GM12865 (cell line): ENCODE data around the gene OXER1.
"Not testable (repeated sequence)": the region's sequence is repeated elsewhere in the genome, so short reads cannot be mapped to it uniquely, and the experiment has no call there.

Source experiments
- DNase-seq: peaks from one replicate; pipeline ENCODE4 v3.0.0; 2010; ENCODE audit warnings: low read depth
- H3K4me3 ChIP-seq: 2 replicates; pipeline ENCODE4 v1.5.1; 2011; ENCODE audit warnings: mild to moderate bottlenecking, low read depth, low read length, control low read depth
- CTCF ChIP-seq: IDR thresholded peaks from 2 replicates; pipeline ENCODE4 v1.5.1; 2011; ENCODE audit warnings: low read length, control low read depth, low read depth, inconsistent platforms; ENCODE audit not compliant: insufficient read depth; ENCODE audit errors: missing control alignments

OXER1 gene

DNA sequence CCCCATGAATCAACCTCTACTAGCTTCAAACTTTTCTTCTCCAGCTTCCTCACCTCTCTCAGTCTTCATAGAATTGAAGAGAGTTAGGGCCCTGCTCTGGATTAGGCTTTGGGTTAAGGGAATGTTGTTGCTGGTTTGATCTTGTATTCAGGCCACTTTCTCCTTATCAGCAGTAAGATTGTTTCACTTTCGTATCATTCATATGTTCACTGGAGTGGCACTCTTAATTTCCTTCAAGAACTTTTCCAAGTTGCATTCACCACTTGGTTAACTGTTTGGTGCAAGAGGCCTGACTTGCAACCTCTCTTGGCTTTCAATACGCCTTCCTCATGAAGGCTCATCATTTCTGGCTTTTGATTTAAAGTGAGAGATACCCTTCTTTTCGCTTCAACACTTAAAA, 22.8 kb downstream of the OXER1 start:
- no peak for TF ChIP-seq CTCF
- DNase-seq, result no peak
- no peak overlapping the region for H3K4me3 ChIP-seq

GRCh38 chr2:42736598-42737322, 27.2 kb downstream of the OXER1 start:
- H3K4me3 ChIP-seq, result no peak overlapping the region
- no peak for TF ChIP-seq CTCF
- DNase-seq, result no peak

GRCh38 chr2:42733852-42734251, 30.1 kb downstream of the OXER1 start:
- DNase-seq, result no peak
- H3K4me3 ChIP-seq, result no peak overlapping the region
- TF ChIP-seq CTCF, result no peak

DNA sequence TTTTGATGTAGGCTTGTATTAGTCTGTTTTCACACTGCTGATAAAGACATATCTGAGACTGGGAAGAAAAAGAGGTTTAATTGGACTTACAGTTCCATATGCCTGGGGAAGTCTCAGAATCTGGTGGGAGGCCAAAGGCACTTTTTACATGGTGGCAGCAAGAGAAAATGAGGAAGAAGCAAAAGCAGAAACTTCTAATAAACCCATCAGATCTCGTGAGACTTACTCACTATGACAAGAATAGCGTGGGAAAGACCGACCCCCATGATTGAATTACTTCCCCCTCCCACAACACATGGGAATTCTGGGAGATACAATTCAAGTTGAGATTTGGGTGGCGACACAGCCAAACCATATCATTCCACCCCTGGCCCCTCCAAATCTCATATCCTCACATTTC, 32.6 kb downstream of the OXER1 start:
- not testable (repeated sequence) for DNase-seq, H3K4me3 ChIP-seq

DNA sequence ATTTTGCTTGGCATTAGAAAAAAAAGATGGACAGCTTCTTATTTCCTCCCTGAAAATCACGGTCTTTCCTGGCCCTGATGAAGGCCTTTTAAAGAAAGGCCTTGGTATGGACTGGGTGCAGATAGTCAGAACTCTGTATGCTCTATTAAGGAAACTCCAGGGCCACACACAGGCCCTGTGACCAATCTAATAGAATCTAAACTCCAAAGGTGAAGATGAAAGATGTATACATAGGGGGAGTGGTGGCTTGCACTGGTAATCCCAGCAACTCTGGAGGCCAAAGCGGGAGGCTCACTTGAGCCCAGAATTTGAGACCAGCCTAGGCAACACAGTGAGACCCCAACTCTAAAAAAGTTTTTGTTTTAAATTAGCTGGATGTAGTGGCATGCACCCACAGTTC, 37.3 kb downstream of the OXER1 start:
- no peak overlapping the region for H3K4me3 ChIP-seq
- TF ChIP-seq CTCF, result no peak
- no peak for DNase-seq

- no peak for DNase-seq
- H3K4me3 ChIP-seq, result no peak overlapping the region
- no peak for TF ChIP-seq CTCF
Observed at GRCh38 chr2:42725657-42726056, 38.3 kb downstream of the OXER1 start.

DNA sequence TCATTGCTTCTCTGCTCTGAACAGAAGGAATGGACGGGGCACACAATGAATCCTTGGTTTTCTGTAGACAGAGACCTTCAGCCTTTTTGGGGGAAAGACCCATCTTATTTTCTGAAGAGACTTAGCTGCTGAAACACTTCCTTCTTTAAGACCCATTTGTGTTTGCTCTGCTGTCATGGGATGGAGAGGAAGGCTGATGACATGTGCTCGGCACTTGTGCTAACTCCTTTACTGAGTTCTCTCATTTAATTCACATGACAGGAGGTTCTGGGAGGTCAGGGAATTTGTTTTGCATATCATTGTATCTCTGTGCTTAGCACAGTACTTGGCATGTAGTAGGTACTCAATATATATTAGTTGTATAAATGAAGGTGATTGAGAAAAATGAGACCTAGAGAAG, 39.0 kb downstream of the OXER1 start:
- no peak for DNase-seq
- no peak overlapping the region for H3K4me3 ChIP-seq
- no peak for TF ChIP-seq CTCF
